Fibroblast of pulmonary artery (primary cell): Measurements from ENCODE around the gene MSTN.
"Not testable (repeated sequence)": the region's sequence is repeated elsewhere in the genome, so short reads cannot be mapped to it uniquely, and the experiment has no call there.

Source experiments
- DNase-seq: peaks from one replicate; pipeline ENCODE4 v3.0.0-alpha.2; 2010; ENCODE audit warnings: low read depth
- H3K4me3 ChIP-seq: replicated peaks from 2 replicates; pipeline ENCODE4 v1.5.1; 2011; ENCODE audit warnings: low read depth, mild to moderate bottlenecking, control low read depth, low read length, moderate library complexity
- CTCF ChIP-seq: IDR thresholded peaks from 2 replicates; pipeline ENCODE4 v1.5.1; 2011; ENCODE audit warnings: mild to moderate bottlenecking, control low read depth, low read length, inconsistent platforms; ENCODE audit errors: missing control alignments

MSTN gene

GRCh38 chr2:190052307-190052706 is 10.2 kb downstream of the MSTN start:
- no peak overlapping the region for H3K4me3 ChIP-seq
- no peak for TF ChIP-seq CTCF
- DNase-seq = no peak

GRCh38 chr2:190051223-190051622 is 11.3 kb downstream of the MSTN start:
- no peak for TF ChIP-seq CTCF
- no peak overlapping the region for H3K4me3 ChIP-seq
- DNase-seq = no peak

- TF ChIP-seq CTCF = no peak
- no peak overlapping the region for H3K4me3 ChIP-seq
- DNase-seq = peak; percentile 16
Observed at GRCh38 chr2:190050001-190050400, 12.5 kb downstream of the MSTN start.

GRCh38 chr2:190044866-190045265 is 17.7 kb downstream of the MSTN start:
- TF ChIP-seq CTCF = no peak
- no peak for DNase-seq
- no peak overlapping the region for H3K4me3 ChIP-seq

GRCh38 chr2:190043441-190043840 is 19.1 kb downstream of the MSTN start:
- no peak overlapping the region for H3K4me3 ChIP-seq
- no peak for TF ChIP-seq CTCF
- DNase-seq = peak; percentile 45

GRCh38 chr2:190036071-190036470 is 26.5 kb downstream of the MSTN start:
- no peak for DNase-seq
- TF ChIP-seq CTCF = no peak

GRCh38 chr2:190034417-190034816 is 28.1 kb downstream of the MSTN start:
- H3K4me3 ChIP-seq, DNase-seq: not testable (repeated sequence)

More at GRCh38 chr2:190036071-190036470, 26.5 kb downstream of the MSTN start:
- no peak overlapping the region for H3K4me3 ChIP-seq
